ENCODE data around the gene ATP8A2.

- no peak for TF ChIP-seq CTCF (conservative IDR thresholded peaks at IDR 0.05)
- no peak for TF ChIP-seq ZFX (IDR thresholded peaks at IDR 0.05)
Observed at GRCh38 chr13:26025196-26025595, 653.4 kb downstream of the ATP8A2 start.
